ENCODE results near the gene PRDM8.
"Not testable (repeated sequence)": the region's sequence is repeated elsewhere in the genome, so short reads cannot be mapped to it uniquely, and the experiment has no call there.

PRDM8 gene

GRCh38 chr4:80247484-80247883, 50.2 kb downstream of the PRDM8 start:
- H3K27ac Mint-ChIP-seq; H3K4me1 Mint-ChIP-seq (ENCODE audit: low read depth); H3K4me3 Mint-ChIP-seq; H3K9me3 Mint-ChIP-seq (ENCODE audit: low read depth); H3K36me3 Mint-ChIP-seq: not testable (repeated sequence)
- peaks cover 12% of the 10 kb centered on the region for H3K27me3 Mint-ChIP-seq

GRCh38 chr4:80249144-80249543, 51.8 kb downstream of the PRDM8 start:
- Mint-ChIP-seq H3K4me1 (ENCODE audit: low read depth) (no peaks in the 10 kb centered on the region), H3K9me3 (ENCODE audit: low read depth) (no peaks in the 10 kb centered on the region), H3K36me3 (no peaks in the 10 kb centered on the region), H3K27me3 (peaks cover 12% of the 10 kb centered on the region), H3K27ac (no peak overlapping the region), H3K4me3 (no peak overlapping the region)

DNA sequence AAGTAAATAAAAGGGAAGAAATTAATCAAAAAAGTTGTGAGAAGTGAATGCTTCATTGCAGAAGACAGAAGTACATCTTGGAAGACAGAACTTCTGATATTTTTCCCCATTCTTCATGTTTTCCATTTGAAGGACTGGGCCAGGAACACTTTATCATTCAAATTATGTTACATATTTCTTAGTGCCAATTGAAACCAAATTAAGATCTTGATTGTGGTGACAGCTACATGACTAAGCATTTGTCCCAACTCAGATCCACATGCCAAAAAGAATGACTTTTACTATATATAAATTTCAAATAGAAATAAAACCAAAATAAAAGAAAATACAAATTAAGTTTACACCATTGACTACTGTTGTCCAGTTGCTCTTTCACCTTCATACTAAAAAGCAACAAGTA, 55.1 kb downstream of the PRDM8 start:
- Mint-ChIP-seq H3K27ac (no peak overlapping the region), H3K27me3 (peaks cover 8% of the 10 kb centered on the region), H3K4me3 (no peak overlapping the region), H3K4me1 (ENCODE audit: low read depth) (no peaks in the 10 kb centered on the region), H3K9me3 (ENCODE audit: low read depth) (no peaks in the 10 kb centered on the region), H3K36me3 (no peaks in the 10 kb centered on the region)

- peaks cover 6% of the 10 kb centered on the region for H3K27me3 Mint-ChIP-seq
- no peaks in the 10 kb centered on the region for H3K9me3 Mint-ChIP-seq (ENCODE audit: low read depth)
- no peak overlapping the region for H3K27ac Mint-ChIP-seq
- H3K36me3 Mint-ChIP-seq = no peaks in the 10 kb centered on the region
- H3K4me1 Mint-ChIP-seq (ENCODE audit: low read depth) = no peaks in the 10 kb centered on the region
- no peak overlapping the region for H3K4me3 Mint-ChIP-seq
Measured at GRCh38 chr4:80252953-80253352, 55.6 kb downstream of the PRDM8 start.

- H3K27ac Mint-ChIP-seq = no peak overlapping the region
- no peaks in the 10 kb centered on the region for H3K4me1 Mint-ChIP-seq (ENCODE audit: low read depth)
- H3K9me3 Mint-ChIP-seq (ENCODE audit: low read depth) = no peaks in the 10 kb centered on the region
- H3K36me3 Mint-ChIP-seq = no peaks in the 10 kb centered on the region
- peaks cover 6% of the 10 kb centered on the region for H3K27me3 Mint-ChIP-seq
- no peak overlapping the region for H3K4me3 Mint-ChIP-seq
Measured at GRCh38 chr4:80253510-80253909, 56.2 kb downstream of the PRDM8 start.
